Heart right ventricle (tissue), 16 donors: ENCODE results near the gene ANXA3. TPM values are rescaled to one million over a fixed set of nuclear protein-coding genes. Genes with fewer than 3 reads are reported as not detected.

ENCODE experiments used
- ATAC-seq, 8 donors: fragments of 200-7000 bp; cut with Tn5 transposase; one replicate each; pipeline ENCODE4 v1.9.1; 2020; ENCODE audit warnings: mild to moderate bottlenecking in 8 of 8, moderate library complexity in 8 of 8, moderate number of reproducible peaks in 1 of 8
- DNase-seq, 2 donors: peaks; one replicate each; pipeline ENCODE4 v3.0.0-alpha.2; 2020
- H3K27ac ChIP-seq, 10 donors: fragments of 200-600 bp; sonication (generic) in 2 of 10; one replicate each; pipeline versions ENCODE4 v1.5.0 to v1.8.0; 2020 to 2022; ENCODE audit warnings: mild to moderate bottlenecking in 3 of 10
- H3K27me3 ChIP-seq, 7 donors: fragments of 200-600 bp; one replicate each; pipeline ENCODE4 v1.8.0; 2021 to 2022; ENCODE audit warnings: mild to moderate bottlenecking in 2 of 7
- H3K36me3 ChIP-seq, 9 donors: fragments of 200-600 bp; sonication (generic) in 1 of 9; one replicate each; pipeline versions ENCODE4 v1.5.0 to v1.8.0; 2020 to 2022; ENCODE audit warnings: mild to moderate bottlenecking in 2 of 9
- H3K4me1 ChIP-seq, 9 donors: fragments of 200-600 bp; sonication (generic) in 1 of 9; one replicate each; pipeline versions ENCODE4 v1.5.0 to v1.8.0; 2020 to 2022; ENCODE audit warnings: mild to moderate bottlenecking in 4 of 9
- H3K4me3 ChIP-seq, 10 donors: fragments of 200-600 bp; sonication (generic) in 2 of 10; one replicate each; pipeline versions ENCODE4 v1.5.0 to v1.8.0; 2020 to 2022; ENCODE audit warnings: mild to moderate bottlenecking in 7 of 10, moderate library complexity in 2 of 10
- H3K9me3 ChIP-seq, 11 donors: fragments of 200-600 bp in 10 of 11; sonication (generic) in 2 of 11; one replicate each; pipeline versions ENCODE4 v1.5.0 to v1.8.0; 2013 to 2022; ENCODE audit warnings: mild to moderate bottlenecking in 2 of 11, control low read depth in 1 of 11, moderate library complexity in 1 of 11
- CTCF ChIP-seq, 9 donors: fragments of 200-600 bp; sonication (generic) in 2 of 9; IDR thresholded peaks; one replicate each; pipeline versions ENCODE4 v1.5.0 to v1.8.0; 2021 to 2022; ENCODE audit warnings: antibody characterized with exemption in 9 of 9, mild to moderate bottlenecking in 5 of 9, moderate library complexity in 1 of 9
- WGBS, 2 donors: extraction: QIAGEN DNeasy Blood & Tissue Kit; methylation state at CpG; one replicate each; pipeline ENCODE4 v1.1.7; 2013; ENCODE audit warnings: inconsistent platforms in 1 of 2; 5-methylcytosine and 5-hydroxymethylcytosine counted together
- intact Hi-C, 10 donors: fragments of 100-400 bp; cut with DNase I; formaldehyde crosslinking; loops; one replicate each; pipeline versions ENCODE4 v1.11.1 to v1.14.2; 2022
- polyA plus RNA-seq, 2 donors: library from polyadenylated mRNA; stranded (reverse); fragments of 200-250 nt; gene quantifications; one replicate each; pipeline ENCODE4 v1.2.3, GENCODE V29; 2013
- total RNA-seq, 10 donors: library from RNA; stranded (reverse); fragmentation: NEBNext Ultra II Directional in 3 of 10; extraction: Animal tissue kit (Norgen Biotek cat#: 25700) in 3 of 10; gene quantifications; one replicate each; pipeline versions ENCODE4 v1.2.1 to v1.2.4, GENCODE V29; 2021 to 2023
- donor health status: Arrhythmogenic right ventricular cardiomyopathy.
- donor health status: ischemic (EF 13 %, LVEDD 7.1; RV severe dilation, severe dysfunction).
- donor health status: healthy with polysubstance abuse.
- donor health status: DM: no; HTN: yes; CAD: no.
- donor health status: DM: no; HTN: no; CAD: no.
- donor health status: ischemic (EF 25% LVEDD 6.9; RV normal size, moderate dysfunction).
- donor health status: ischemic (EF 25% LVEDD 5.7; RV mildly dilated, moderate dysfunction).
- donor health status: healthy.
- donor health status: DM: yes; HTN: yes; CAD: no.
- donor health status: Ischemic cardiomyopathy.
- donor health status: ischemic (EF 35%, LVEDD 5.7; RV mildly dilated, moderate dysfunction).
- donor health status: nonischemic (EF 11% LVEDD 7.7; RV severe dilation, severe dysfunction).
- donor health status: DM: yes; HTN: yes; CAD: no.
- donor health status: PGD.
- donor health status: ischemic (EF 29% LVEDD 5.4; RV normal size, mild dysfunction).
- donor health status: nonischemic (EF 23%, LVEDD 6.1; RV moderate dilation, normal function).

The ANXA3 gene
- total and polyA plus RNA-seq, 12 donors, result 10.2 to 181 (median 19.3) TPM

- DNase-seq (no peak), ATAC-seq (no peak)
- Histone ChIP-seq H3K27ac (no peak overlapping the region), H3K27me3 (no peaks in the 10 kb centered on the region), H3K4me3 (no peak overlapping the region), H3K9me3 (no peaks in the 10 kb centered on the region), H3K4me1 (peaks cover 0 to 42% (median 26%) of the 10 kb centered on the region in 9 donors), H3K36me3 (no peaks in the 10 kb centered on the region)
- intact Hi-C loops, result loop anchor here in 6 of 10 donors (5.0 to 10.0 kb wide), 4 partner anchors 131 to 221 kb away; partner anchors contain the start of gene BMP2K (in 4 of the 6)
- no peak for TF ChIP-seq CTCF (IDR thresholded peaks at IDR 0.05)
These were observed 92.6 kb downstream of the ANXA3 start for GRCh38 chr4:78644063-78644691.

GRCh38 chr4:78644744-78645330 lies 93.3 kb downstream of the ANXA3 start:
- Histone ChIP-seq H3K36me3 (no peaks in the 10 kb centered on the region), H3K9me3 (no peaks in the 10 kb centered on the region), H3K4me3 (no peak overlapping the region), H3K27me3 (no peaks in the 10 kb centered on the region), H3K4me1 (peaks cover 0 to 48% (median 26%) of the 10 kb centered on the region in 9 donors), H3K27ac (peak overlapping the region in 7 of 10 donors; percentile 68 to 90 (median 73))
- ATAC-seq (peak; percentile 81 to 96 (median 90)), DNase-seq (peak; percentile 24 to 74)
- intact Hi-C loops, result loop anchor here in 8 of 10 donors (5.0 to 10.0 kb wide), 6 partner anchors 33 to 220 kb away; partner anchors contain the start of gene BMP2K (in 7 of the 8)
- 28 to 40% methylated on average over 4 of the region's 4 CpGs for WGBS, 2 donors
- peak; percentile 80 to 98 (median 93) for TF ChIP-seq CTCF (IDR thresholded peaks at IDR 0.05)

- WGBS, 2 donors, result 33 to 47% methylated on average over 10 of the region's 10 CpGs
- Histone ChIP-seq H3K27ac (peak overlapping the region in 9 of 10 donors; percentile 47 to 90 (median 72)), H3K4me3 (peak overlapping the region in 3 of 10 donors; percentile 1 to 32 (median 18)), H3K4me1 (peaks cover 0 to 60% (median 26%) of the 10 kb centered on the region in 9 donors), H3K27me3 (no peaks in the 10 kb centered on the region), H3K36me3 (no peaks in the 10 kb centered on the region), H3K9me3 (no peaks in the 10 kb centered on the region)
- peak; percentile 79 to 92 (median 87) for ATAC-seq
- intact Hi-C loops, result loop anchor here in 7 of 10 donors (5.0 to 10.0 kb wide), 5 partner anchors 34 to 219 kb away; partner anchors contain the start of gene BMP2K (in 5 of the 7)
- peak; percentile 44 to 77 for DNase-seq
- TF ChIP-seq CTCF (IDR thresholded peaks at IDR 0.05), result no peak
These were observed 94.5 kb downstream of the ANXA3 start for GRCh38 chr4:78645853-78646757.

GRCh38 chr4:78647272-78647671 lies 95.7 kb downstream of the ANXA3 start:
- Histone ChIP-seq H3K36me3 (no peaks in the 10 kb centered on the region), H3K27me3 (no peaks in the 10 kb centered on the region), H3K4me3 (peak overlapping the region in 1 of 10 donors; percentile 32), H3K4me1 (peaks cover 0 to 72% (median 33%) of the 10 kb centered on the region in 9 donors), H3K9me3 (no peaks in the 10 kb centered on the region), H3K27ac (peak overlapping the region in 1 of 10 donors; percentile 90)
- 99% methylated on average over 2 of the region's 2 CpGs for WGBS, 2 donors
- DNase-seq (no peak), ATAC-seq (no peak)
- intact Hi-C loops, result loop anchor here in 7 of 10 donors (5.0 to 10.0 kb wide), 5 partner anchors 35 to 218 kb away; partner anchors contain the start of gene BMP2K (in 5 of the 7)
- TF ChIP-seq CTCF (IDR thresholded peaks at IDR 0.05), result no peak
